Adrenal gland (tissue), 5 donors: ENCODE data around the gene PIP4K2C.

ENCODE experiments used
- POLR2A ChIP-seq, 2 donors: fragments of 450-650 bp; IDR thresholded peaks; one replicate each; pipeline ENCODE4 v1.6.1; 2017; ENCODE audit warnings: antibody characterized with exemption in 2 of 2, mild to moderate bottlenecking in 2 of 2, moderate library complexity in 1 of 2
- TF ChIP-seq, protein P1 (sequence below), 6 experiments: fragments of 450-650 bp in 4 of 6; fragments of 200-600 bp in 2 of 6; sonication (generic) in 1 of 6; IDR thresholded peaks; 1 replicate in 5 of 6; 2 replicates in 1 of 6; pipeline versions ENCODE4 v1.5.1 to v1.8.0; 2016 to 2021; ENCODE audit warnings: antibody characterized with exemption in 6 of 6, mild to moderate bottlenecking in 2 of 6, moderate library complexity in 1 of 6
- donor health status: DM: no; HTN: no; CAD: no.

DNA sequence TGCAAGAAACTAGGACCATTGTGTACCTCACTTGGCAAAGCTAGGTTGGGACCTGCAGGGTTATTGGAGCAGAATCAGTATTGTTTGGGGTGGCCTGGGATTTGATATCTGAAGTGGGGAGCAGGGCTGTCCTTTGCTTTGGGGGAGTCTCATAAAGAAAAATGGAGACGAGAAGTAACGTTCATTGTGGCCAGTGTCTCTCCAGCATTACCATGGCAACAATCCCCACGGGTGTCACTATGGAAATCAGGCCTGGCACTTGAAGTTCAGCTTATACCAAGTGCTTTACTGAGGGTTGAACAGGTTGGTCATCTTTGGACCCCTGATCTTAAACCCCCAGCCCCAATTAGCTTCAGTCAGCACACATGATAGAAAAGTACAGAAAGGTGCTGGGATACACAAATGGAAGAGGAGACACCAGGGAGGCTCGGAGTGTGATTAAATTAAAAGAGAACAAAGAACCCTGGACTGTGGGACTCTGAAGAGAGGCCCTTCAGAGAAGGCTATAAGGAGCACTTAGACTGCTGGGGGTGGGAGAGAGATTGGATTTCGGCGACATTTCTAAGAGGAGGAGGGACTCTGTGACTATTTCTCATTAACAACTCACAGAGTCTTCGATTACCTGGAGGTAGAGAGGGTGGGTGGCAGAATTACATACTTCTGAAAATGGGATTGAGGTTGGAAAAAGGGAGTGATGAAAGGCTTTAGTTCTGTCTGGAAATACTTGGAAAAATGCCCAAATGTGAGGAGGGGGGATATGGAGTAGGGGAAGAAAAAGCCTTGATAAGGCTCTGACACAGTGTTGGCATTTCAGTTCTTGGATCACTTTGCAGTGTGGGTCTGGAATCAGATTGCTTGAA lies 37.4 kb upstream of the PIP4K2C start:
- TF ChIP-seq, protein P1, sequence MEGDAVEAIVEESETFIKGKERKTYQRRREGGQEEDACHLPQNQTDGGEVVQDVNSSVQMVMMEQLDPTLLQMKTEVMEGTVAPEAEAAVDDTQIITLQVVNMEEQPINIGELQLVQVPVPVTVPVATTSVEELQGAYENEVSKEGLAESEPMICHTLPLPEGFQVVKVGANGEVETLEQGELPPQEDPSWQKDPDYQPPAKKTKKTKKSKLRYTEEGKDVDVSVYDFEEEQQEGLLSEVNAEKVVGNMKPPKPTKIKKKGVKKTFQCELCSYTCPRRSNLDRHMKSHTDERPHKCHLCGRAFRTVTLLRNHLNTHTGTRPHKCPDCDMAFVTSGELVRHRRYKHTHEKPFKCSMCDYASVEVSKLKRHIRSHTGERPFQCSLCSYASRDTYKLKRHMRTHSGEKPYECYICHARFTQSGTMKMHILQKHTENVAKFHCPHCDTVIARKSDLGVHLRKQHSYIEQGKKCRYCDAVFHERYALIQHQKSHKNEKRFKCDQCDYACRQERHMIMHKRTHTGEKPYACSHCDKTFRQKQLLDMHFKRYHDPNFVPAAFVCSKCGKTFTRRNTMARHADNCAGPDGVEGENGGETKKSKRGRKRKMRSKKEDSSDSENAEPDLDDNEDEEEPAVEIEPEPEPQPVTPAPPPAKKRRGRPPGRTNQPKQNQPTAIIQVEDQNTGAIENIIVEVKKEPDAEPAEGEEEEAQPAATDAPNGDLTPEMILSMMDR (IDR thresholded peaks at IDR 0.05) = no peak
- TF ChIP-seq POLR2A (IDR thresholded peaks at IDR 0.05) = no peak
